GM18951 (cell line): ENCODE measurements around the gene CTAGE1.

Experiments
- POLR2A ChIP-seq: IDR thresholded peaks from 4 replicates; pipeline ENCODE4 v1.6.1; 2011; ENCODE audit warnings: mild to moderate bottlenecking; ENCODE audit not compliant: insufficient read length, insufficient read depth; ENCODE audit errors: extremely low read depth
- in situ Hi-C: fragments of 300-500 bp; cut with MboI; formaldehyde crosslinking; loops from one replicate; pipeline ENCODE4 v1.12.0; 2022; ENCODE audit warnings: low sequenced_read_pairs, mixed read lengths, inconsistent platforms; ENCODE audit not compliant: unreplicated experiment

CTAGE1 gene

GRCh38 chr18:22391407-22392345 lies 26.0 kb downstream of the CTAGE1 start:
- in situ Hi-C loops: no loop called here
- no peak for TF ChIP-seq POLR2A

- no peak for TF ChIP-seq POLR2A
- in situ Hi-C loops: no loop called here
Measured at GRCh38 chr18:22387787-22388186, 29.9 kb downstream of the CTAGE1 start.

- in situ Hi-C loops: no loop called here
- no peak for TF ChIP-seq POLR2A
Measured at GRCh38 chr18:22387364-22387763, 30.4 kb downstream of the CTAGE1 start.

DNA sequence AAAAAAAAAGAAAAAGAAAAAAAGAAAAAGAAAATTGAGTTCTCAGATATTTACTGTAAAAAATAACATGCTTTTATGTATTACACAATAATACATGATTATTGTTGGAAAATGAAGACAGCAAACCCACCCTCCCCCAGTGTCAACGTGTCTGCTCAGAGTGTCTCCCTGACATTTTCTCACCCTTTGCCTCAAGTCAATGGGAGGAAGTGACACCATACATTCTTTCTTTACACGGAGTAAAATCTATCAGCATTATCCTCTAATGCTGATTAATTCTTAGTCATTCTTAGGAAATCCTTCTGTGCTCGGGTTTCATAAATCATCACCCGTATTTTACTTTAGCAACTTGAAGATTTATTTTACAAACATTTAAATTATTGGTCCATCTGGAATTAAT lies 32.0 kb downstream of the CTAGE1 start:
- in situ Hi-C loops: no loop called here
- no peak for TF ChIP-seq POLR2A

GRCh38 chr18:22378672-22379282 lies 38.9 kb downstream of the CTAGE1 start:
- in situ Hi-C loops: no loop called here
- TF ChIP-seq POLR2A: no peak

- TF ChIP-seq POLR2A: no peak
- in situ Hi-C loops: no loop called here
Measured at GRCh38 chr18:22377769-22378168, 39.9 kb downstream of the CTAGE1 start.

GRCh38 chr18:22370414-22370813 lies 47.3 kb downstream of the CTAGE1 start:
- in situ Hi-C loops: no loop called here

DNA sequence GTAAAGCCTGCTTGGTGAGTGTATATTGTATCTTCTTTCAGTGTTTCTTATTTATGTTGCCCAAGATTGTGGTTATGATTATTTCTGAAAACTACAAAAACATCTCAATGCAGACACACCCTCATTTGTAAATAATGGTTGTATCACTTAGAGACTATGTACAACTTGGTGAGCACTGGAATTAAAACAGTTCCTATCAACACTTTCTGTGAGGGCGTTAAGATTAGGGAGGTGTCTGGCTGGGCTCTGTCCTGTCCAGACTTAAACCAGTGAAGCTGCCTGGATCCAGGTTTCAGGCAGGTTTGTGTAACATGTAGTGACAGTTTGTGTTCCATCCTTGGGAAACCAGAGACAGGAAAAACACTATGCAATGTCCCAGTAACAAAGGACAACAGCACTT lies 49.7 kb downstream of the CTAGE1 start:
- no peak for TF ChIP-seq POLR2A
- in situ Hi-C loops: no loop called here

More at GRCh38 chr18:22370414-22370813, 47.3 kb downstream of the CTAGE1 start:
- TF ChIP-seq POLR2A: no peak

DNA sequence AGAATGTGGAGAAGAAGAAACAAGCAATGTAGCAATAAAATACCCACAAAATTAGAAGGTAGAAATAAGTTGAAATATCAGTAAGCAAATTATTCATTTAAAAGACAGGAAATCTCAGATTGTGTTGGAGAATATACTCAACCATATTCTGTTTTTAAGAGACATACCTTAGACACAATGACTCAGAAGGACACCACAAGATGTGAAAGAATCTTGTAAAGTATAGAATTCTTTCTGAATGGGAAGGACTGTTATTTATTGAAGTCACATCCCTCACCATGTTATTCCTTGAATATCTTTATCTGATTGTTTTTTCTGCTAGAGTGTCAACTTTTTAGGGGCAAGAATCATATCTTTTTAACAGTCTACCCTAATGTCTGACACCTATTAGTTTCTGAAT lies 50.4 kb downstream of the CTAGE1 start:
- no peak for TF ChIP-seq POLR2A
- in situ Hi-C loops: no loop called here

DNA sequence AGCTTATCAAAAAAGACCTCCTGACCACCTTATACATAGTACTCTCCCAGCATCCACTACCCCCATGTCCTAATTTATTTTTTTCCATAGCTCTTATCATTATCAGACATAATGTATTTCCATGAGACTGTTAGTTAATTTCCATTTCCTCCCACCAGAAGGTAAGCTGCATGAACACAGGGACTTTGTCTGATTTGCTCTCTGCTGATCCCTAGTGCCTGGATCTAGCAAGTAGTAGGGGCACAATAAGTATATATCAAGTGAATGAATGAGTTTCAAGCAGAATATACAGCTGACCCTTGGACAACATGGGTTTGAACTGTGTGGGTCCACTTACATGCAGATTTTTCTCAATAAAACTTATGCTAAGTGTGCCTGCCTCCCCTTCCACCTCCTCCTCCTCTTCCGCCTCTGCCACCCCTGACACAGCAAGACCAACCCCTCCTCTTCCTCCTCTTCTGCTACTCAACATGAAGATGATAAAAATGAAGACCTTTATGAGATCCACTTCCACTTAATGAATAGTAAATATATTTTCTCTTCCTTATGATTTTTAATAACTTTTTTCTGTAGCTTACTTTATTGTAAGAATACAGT lies 53.8 kb downstream of the CTAGE1 start:
- in situ Hi-C loops: no loop called here
- no peak for TF ChIP-seq POLR2A
